ENCODE data around the gene ACSF3.

ACSF3 gene

DNA sequence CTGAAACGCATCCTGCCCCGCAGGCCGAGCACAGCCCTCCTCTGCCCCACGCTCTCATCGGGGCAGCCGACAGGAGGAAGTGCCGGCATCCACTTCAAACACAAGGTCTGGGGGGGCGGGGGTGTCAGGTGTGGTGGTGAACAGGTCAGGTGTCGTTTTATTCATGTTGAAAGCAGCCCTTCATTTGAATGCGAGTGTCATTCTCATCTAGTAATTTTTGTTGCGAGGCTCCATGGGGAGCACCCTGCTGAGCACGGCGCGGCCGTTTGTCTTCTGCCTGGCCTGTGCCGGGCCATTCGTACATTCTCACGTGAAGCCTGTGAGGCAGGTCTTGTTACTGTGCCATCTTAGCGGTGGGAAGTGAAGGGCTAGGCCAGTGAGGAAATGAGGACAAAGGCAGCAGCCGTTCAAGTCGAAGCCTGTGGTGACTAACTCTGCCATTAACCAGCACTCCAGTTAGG is 1.9 kb downstream of the ACSF3 start:
- DNase-seq (ENCODE audit: low read depth): no peak

DNA sequence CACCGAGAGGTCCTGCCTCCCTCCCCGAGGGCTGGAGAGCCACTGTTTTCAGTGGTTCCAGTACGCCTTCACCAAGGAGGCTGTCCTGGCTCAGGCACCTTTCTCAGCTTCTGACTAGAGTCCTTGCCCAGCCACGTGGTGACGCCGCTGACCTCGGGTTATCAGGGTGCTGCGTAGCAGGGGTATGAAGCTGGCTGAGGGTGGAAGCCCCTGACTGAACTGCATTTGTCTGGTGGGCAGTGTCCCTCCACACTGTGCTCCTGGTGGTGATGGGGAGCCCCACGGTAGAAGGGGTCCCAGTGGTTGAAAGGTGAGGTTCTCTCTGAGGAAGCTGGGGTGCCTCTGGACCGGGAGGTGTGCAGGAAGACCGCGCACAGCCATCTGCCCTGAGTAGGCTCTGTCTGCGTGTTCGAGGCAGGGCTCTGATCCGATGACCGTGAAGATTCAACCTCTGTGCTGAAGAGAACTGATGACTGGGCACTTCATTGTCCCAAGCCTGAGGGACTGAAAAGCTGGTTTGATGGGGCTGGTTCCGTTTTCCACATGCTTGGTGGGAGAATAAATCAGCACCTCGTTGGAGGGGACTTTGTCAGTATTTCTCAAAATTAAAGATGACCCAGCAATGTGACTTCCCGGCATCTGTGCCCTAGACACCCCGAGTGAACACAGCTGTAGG is 2.5 kb downstream of the ACSF3 start:
- no peak for DNase-seq (ENCODE audit: low read depth)

- DNase-seq (ENCODE audit: low read depth): no peak
Observed at GRCh38 chr16:89096768-89097391, 3.2 kb downstream of the ACSF3 start.

- no peak for DNase-seq (ENCODE audit: low read depth)
Observed at GRCh38 chr16:89097392-89097772, 3.7 kb downstream of the ACSF3 start.

- DNase-seq (ENCODE audit: low read depth): no peak
Observed at GRCh38 chr16:89098767-89099430, 5.2 kb downstream of the ACSF3 start.

DNA sequence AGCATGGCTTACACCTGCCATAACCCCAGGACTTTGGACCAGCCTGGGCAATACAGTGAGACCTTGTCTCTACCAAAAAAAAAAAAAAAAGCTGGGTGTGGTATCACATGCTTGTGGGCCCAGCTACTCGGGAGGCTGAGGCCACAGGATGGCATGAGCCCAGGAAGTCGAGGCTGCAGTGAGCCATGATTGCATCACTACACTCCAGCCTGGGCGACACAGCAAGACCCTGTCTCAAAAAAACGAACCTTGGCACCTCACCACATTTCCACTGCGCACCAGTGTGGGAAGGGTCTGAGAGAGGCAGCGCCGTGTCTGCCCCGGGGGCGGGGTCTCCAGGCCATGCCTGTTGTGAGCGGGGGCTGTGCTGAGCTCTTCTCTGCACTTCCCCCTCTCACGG is 6.3 kb downstream of the ACSF3 start:
- DNase-seq (ENCODE audit: low read depth): peak; percentile 13

DNA sequence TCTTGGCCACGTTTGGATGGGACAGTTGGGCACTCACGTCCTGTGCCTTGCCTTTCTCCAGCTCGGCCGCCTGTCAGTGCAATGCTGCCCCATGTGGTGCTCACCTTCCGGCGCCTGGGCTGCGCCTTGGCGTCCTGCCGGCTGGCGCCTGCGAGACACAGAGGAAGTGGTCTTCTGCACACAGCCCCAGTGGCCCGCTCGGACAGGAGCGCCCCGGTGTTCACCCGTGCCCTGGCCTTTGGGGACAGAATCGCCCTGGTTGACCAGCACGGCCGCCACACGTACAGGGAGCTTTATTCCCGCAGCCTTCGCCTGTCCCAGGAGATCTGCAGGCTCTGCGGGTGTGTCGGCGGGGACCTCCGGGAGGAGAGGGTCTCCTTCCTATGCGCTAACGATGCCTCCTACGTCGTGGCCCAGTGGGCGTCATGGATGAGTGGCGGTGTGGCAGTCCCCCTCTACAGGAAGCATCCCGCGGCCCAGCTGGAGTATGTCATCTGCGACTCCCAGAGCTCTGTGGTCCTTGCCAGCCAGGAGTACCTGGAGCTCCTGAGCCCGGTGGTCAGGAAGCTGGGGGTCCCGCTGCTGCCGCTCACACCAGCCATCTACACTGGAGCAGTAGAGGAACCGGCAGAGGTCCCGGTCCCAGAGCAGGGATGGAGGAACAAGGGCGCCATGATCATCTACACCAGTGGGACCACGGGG is 7.1 kb downstream of the ACSF3 start:
- no peak for DNase-seq (ENCODE audit: low read depth)

DNA sequence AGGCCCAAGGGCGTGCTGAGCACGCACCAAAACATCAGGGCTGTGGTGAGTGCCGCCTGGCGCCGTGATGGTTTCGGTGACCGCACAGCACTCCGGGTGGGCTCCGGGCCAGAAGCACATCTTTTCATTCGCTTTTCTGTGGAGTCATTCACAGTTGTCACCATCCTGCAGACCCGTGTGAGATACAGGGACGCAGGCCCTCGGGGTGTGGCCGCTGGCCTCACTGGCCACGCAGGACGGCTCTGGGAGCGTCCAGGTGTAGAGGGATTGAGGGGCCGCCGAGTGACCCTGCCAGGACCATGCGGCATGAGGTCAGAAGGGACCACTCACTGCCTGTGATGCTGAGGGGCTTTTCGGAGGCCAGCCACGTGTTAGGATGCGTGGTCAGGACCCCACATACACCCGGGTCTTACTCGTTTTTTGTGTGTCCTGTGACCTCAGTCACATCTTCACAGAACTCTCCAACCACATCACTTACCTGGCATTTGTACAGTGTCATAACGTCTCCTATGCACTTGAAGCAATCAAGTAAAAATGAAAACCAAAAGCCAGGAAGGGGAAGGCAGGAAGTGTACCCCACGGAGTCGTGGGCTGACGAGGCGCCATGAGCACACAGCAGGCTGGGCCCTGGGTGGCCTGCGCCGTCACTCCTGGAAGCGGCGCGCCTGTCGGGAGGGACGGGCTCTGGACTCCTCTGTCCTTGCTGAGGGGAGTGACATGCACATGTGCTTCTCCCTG is 7.8 kb downstream of the ACSF3 start:
- no peak for DNase-seq (ENCODE audit: low read depth)

GRCh38 chr16:89102041-89102471 is 8.4 kb downstream of the ACSF3 start:
- DNase-seq (ENCODE audit: low read depth): no peak

DNA sequence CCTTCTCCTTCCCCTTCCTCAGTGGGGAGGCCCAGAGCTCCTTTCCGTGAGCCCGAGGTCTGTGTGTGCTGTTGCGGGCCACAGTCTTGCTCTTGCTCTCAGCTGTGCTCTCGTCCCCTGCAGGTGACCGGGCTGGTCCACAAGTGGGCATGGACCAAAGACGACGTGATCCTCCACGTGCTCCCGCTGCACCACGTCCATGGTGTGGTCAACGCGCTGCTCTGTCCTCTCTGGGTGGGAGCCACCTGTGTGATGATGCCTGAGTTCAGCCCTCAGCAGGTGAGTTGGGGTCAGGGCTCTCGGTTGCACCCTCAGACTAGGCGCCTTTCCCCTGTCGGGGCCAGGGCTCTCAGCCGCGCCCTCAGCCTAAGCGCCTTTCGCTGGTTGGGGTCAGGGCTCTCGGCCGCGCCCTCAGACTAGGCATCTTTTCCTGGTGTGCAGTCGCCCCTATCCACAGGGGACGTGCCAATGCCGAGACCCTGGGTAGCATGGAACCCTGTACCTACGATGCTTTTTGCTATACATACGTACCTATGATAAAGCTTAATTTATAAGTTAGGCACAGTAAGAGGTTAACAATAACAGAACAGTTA is 8.9 kb downstream of the ACSF3 start:
- no peak for DNase-seq (ENCODE audit: low read depth)

DNA sequence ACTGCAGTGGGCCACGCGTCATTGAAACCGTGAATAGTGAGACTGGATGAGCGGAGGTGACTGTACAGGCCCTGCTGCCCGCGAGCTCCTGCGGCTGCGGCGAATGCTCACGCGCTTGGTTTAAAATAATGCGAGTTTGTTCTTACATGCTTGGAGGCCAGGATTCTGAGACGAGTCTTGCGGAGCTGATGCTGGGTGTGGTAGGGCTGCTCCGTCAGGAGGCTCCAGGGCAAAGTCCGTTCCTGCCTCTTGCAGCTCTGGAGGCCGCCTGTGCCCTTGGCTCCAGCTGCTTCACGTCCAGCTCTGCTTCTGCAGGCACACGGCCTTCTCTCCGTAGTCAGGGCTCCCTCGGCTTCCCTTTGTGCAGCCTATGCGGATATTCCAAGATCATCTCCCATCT is 9.5 kb downstream of the ACSF3 start:
- no peak for DNase-seq (ENCODE audit: low read depth)

DNA sequence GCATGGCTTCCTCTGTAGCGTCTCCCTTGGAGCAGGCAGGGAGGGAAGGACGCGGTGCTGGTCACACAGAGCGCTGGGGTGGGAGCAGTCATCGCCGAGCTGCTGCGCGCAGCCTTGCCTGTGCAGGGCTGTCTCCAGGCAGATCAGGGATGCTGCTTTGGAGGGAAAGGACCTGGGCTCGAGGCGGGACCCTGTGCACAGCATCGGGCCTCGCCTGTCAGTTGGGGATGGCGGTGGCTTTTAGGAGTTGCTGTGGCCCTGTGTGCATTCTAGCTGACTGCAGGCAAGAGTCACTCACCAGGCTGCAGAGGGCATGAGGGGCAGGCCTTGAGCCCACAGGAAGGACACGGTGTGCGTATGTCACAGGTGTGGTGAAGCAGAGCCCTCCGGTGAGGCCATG is 10.1 kb downstream of the ACSF3 start:
- DNase-seq (ENCODE audit: low read depth): no peak

DNA sequence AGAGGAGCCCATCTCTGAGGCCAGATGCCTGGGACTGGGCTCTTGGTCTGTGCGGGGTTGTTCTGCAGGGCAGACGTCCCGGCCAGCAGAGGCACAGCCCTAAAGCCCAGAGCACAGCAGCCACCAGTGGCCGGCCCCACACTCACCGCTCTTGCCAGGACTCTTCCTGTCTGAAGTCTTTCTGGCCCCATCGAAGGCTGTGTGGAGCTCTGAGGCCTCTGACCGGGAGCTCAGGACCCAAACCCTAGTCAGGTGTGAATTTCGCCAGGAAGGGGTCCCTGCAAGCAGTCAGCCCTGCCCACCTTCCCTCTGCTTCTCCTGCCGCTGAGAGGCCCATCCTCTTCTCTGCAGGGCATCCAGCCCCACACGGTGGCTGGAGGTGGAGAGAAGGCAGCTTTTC is 10.7 kb downstream of the ACSF3 start:
- no peak for DNase-seq (ENCODE audit: low read depth)

DNA sequence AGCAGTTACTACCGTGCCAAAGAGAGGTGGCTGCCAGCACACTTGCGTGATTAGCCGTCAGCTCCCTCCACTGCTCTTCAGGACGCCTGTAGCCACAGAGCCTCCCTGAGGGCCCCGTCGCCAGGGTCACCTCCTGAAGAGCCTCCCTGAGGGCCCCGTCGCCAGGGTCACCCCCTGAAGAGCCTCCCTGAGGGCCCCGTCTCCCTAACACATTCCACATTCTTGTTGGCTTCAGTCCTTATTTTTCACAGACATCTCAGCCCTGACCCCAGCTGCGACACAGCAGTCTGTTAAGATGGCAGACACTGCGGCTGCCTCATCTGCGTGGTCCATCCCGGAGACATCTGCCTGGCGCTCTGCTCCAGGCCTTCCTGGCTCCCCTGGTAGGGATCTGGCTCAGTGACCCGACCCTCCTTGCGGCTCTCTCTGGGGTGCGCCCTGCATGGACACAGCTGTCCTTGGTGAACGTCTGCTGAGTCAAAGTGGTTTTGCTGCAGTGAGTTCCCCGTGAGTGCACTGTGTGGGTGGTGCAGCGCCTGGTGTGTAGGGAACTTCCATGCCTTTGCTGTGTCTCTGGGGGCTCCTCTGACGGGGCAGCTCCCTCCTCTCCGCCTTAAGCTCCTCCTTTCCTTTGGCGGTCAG is 11.4 kb downstream of the ACSF3 start:
- no peak for DNase-seq (ENCODE audit: low read depth)

GRCh38 chr16:89105599-89106151 is 12.0 kb downstream of the ACSF3 start:
- DNase-seq (ENCODE audit: low read depth): no peak

GRCh38 chr16:89106533-89107202 is 13.0 kb downstream of the ACSF3 start:
- DNase-seq (ENCODE audit: low read depth): no peak

DNA sequence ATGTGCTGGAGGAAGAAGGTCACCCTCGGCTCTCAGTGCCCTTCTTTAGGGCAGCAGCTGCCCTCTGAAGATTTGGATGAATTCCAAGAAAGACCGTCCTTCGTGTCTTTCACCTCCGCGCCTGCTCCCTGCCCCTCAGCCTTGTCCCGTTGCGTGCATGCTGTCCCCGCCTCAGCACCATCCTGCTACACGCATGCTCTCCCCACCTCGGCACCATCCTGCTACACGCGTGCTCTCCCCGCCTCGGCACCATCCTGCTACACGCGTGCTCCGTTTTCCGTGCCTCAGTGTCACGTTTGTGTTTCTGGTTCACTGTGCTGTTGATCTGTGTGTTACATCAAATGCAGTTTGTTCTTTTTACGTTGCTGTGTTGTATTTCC is 13.5 kb downstream of the ACSF3 start:
- no peak for DNase-seq (ENCODE audit: low read depth)

DNA sequence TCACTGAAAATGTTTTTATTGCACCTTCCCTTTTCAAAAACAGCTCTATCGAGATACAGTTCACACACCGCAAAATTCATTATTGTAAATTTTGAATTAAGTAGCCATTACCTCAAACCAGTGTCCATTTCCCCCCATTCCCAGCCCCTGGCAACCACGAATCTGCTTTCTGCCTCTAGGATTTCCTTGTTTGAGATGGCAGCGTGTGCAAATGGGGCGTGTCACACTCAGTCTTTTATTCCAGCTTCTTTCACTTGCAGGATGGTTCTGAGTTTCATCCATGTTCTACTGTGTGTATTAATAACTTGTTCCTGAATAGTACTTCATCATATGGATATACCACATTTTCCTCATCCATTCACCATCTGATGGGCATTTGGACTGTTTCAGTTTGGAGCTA is 14.8 kb downstream of the ACSF3 start:
- DNase-seq (ENCODE audit: low read depth): no peak

GRCh38 chr16:89110641-89111040 is 17.0 kb downstream of the ACSF3 start:
- no peak for DNase-seq (ENCODE audit: low read depth)

GRCh38 chr16:89111263-89111662 is 17.6 kb downstream of the ACSF3 start:
- no peak for DNase-seq (ENCODE audit: low read depth)
